Kidney tubule cell (primary cell): ENCODE results near the gene TMEM39A.

ENCODE experiments used
- DNase-seq: peaks from one replicate; pipeline ENCODE4 v3.0.0-alpha.2; 2018; ENCODE audit warnings: low spot score

Gene TMEM39A

DNA sequence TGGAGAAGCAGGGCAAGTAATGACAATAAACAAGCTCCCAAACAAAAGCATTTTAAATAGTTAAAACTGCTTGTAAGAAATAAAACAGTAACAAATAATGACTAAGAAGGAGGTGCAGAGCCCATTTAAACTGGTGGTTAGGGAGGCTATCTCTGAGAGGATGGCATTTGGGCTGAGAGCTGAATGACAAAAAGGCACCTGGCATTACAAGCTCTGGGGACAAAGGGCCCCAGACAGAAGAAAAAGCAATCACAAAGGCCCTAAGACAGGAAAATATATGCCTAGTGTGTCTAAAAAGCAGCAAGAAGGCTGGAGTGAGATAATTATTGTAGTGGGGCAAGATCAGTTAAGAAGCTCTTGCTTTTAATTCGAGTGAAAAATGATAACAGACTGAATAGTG, 9.6 kb downstream of the TMEM39A start:
- DNase-seq: no peak

- no peak for DNase-seq
Measured at GRCh38 chr3:119444590-119444989, 18.8 kb downstream of the TMEM39A start.

DNA sequence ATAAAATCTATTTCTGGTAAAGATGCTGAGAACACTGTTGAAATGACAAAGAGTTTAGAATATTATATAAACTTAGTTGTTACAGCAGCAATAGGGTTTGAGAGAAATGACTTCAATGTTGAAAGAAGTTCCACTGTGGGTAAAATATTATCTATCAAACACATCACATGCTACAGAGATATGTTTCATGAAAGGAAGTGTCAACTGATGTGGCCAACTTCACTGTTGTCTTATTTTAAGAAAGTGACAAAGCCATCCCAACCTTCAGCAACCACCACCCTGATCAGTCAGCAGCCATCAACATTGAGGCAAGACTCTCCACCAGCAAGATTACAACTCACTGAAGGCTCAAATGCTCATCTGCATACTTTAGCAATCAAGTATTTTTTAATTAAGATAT, 20.2 kb downstream of the TMEM39A start:
- DNase-seq: no peak

GRCh38 chr3:119437691-119438258, 25.6 kb downstream of the TMEM39A start:
- DNase-seq: no peak

GRCh38 chr3:119436977-119437376, 26.4 kb downstream of the TMEM39A start:
- no peak for DNase-seq

DNA sequence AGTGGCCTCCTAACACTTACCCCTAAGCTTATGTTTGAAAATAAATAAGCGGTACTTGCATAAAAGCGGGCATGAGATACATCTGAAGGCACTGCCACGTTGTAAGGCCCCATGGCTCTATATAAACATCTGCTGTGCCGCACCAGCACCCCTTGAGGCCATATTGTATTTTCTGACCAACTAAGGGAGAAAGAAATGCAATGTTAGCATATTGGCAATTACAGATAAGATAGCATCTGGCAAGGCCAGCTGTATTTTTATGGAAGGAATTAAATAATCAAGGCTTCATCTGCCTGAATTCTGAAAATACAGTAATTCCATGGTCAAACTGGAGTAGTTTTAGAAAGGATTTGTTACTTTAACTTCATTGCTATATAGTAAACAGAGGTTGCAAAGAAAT, 28.7 kb downstream of the TMEM39A start:
- DNase-seq: no peak

GRCh38 chr3:119433613-119434325, 29.6 kb downstream of the TMEM39A start:
- no peak for DNase-seq

- no peak for DNase-seq
Measured at GRCh38 chr3:119428538-119428937, 34.9 kb downstream of the TMEM39A start.

DNA sequence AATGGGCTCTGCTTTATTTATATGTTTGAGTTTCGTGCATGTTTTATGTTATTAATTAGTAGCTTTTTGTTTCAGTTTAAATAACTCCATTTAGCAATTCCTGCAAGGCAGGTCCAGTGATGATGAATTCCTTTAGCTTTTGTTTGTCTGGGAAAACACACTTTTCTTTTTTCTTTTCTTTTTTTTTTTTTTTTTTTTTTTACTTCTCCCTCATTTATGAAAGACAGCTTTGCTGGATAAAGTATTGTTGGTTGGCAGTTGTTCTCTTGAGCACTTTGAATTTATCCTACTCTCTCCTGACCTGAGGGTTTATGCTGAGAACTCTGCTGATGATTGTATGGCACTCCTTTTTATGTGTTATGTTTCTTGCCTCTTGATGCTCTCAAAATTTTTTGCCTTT, 35.7 kb downstream of the TMEM39A start:
- DNase-seq: no peak

- no peak for DNase-seq
Measured at GRCh38 chr3:119420196-119420595, 43.2 kb downstream of the TMEM39A start.

DNA sequence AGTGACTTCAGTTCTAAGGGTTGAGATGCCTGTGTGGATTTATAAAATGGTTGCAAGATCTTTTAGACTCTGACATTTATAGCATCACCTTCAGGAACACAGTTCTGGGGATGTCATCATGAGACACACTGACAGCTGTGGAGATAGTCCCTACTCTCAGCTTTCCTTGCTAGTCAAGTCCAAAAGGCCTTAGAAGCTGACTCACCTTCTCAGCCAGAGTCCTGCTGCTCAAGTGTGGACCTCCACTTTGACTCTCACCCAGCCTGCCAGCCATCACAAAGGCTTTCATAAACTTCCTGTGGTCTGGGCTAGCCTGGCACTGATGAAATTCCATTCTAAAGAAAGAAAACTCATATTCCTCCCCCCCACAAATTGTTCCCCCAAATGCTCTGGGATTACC, 44.8 kb downstream of the TMEM39A start:
- DNase-seq: peak; percentile 1

DNA sequence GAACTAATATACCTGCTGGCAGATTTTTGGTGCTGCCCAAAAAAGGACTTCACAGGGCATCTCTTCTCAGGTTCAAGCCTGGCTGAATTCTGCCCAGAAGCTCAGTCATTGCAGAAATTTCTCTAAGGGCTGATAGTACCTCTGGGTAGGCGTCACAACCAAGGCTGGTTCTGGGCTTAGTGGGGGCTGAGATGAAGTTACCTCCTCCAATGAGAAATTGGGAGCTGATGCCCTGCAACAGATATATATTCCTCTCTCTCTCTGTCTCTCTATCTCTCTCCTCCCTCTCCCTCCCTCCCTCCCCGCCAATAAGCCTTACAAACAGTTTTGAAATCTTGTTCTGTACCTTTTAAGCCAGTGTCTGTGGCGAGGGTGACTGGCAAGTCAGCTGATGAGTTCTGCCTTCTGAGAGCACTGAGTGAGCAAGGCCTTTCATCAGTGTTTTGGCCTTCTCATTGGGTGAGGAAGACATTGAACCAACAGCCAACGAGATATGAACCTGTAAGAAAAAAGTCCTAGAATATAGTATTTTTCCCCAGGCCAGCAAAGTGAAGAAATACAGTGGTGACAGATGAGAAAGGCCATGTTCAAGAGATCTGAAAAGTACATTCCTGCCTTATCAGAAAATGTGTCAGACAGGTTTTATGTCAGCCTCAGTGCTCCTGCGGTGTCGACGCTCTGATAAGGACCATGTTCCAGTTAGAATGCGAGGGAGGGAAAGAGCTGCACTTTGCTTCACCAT, 45.5 kb downstream of the TMEM39A start:
- DNase-seq: no peak

DNA sequence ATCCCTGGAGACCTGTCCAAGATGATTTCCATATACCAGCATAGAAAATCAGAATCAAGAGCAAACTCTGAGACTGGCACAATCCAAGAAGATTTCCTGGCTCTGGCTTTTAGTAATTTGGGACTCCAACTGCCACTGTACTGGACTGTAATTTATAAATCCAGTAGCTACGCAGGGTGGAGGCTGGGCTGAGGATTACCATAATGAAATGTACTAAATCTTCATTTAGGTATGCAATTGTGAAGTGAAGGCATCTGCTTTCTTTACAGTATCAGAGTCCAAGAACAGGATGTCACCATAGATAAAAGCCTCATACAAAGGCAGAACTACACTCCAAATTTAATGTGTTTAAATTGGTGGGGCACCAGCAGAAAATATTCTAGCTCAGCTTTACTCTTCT, 46.5 kb downstream of the TMEM39A start:
- no peak for DNase-seq

DNA sequence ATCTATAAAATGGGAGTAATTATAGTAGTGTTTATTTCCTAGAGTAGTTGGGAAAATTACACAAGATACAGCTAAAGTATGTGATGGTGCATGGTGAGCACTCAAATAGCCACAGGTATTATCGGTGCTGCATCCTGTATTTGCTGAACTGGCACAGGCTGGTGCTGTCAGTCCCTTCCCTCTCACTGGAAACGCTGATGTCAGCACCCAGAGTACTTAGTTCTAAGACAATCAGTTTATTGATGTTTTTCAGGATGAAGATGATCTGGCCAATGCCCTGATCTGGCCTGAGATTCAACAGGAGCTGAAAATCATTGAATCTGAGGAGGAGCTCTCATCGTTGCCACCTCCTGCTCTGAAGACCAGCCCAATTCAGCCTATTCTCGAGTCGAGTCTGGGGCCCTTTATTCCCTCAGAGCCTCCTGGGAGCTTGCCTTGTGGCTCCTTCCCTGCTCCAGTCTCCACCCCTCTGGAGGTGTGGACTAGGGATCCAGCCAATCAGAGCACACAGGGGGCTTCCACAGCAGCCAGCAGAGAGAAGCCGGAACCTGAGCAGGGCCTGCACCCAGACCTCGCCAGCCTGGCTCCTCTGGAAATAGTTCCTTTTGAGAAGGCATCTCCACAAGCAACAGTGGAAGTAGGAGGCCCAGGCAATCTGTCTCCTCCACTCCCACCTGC, 49.7 kb downstream of the TMEM39A start:
- no peak for DNase-seq

DNA sequence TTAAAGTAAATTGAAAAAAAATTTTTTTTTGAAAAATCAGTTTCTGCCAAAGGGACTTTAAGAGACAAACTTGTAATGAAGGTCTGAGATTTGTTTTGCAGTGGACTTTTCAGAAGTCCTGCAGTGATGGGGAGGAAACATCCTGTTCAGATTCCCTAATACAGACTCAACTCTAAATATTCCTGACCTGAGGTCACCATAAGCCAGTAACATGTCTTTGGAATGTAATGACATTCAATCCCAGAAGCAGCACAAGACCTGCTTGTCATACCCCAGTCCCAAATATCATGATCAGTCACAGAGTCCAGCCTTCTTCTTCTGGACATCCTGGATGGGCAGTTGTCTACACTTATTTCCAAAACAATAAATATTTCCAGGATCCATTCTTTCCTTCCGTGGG, 53.6 kb downstream of the TMEM39A start:
- DNase-seq: peak; percentile 9

GRCh38 chr3:119408243-119408950, 55.0 kb downstream of the TMEM39A start:
- no peak for DNase-seq

- no peak for DNase-seq
Measured at GRCh38 chr3:119405315-119405714, 58.1 kb downstream of the TMEM39A start.

- no peak for DNase-seq
Measured at GRCh38 chr3:119403201-119403600, 60.2 kb downstream of the TMEM39A start.

DNA sequence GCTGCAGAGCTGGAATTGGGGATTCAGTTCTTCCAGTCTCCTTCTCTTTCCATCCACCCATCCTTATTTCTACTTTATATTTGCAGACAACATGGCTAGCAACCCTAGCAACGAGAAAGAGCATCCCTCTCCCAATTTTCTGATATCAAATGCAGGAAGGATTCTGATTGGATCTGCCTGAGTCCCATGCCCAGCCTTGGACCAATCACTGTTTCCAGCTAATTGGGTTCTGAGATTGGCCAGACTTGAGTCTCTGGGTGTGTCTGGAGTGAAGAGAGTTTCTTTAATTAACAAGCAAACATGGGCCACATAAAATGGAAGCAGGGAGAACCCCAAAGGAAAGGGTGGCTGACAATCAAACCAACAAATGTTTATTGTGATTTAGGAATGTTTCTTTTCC, 60.6 kb downstream of the TMEM39A start:
- DNase-seq: no peak

GRCh38 chr3:119401503-119402440, 61.6 kb downstream of the TMEM39A start:
- no peak for DNase-seq

- no peak for DNase-seq
Measured at GRCh38 chr3:119401069-119401468, 62.3 kb downstream of the TMEM39A start.
